PC-3 (cell line): ENCODE results near the gene ZDHHC24.

Source experiments
- EZH2 ChIP-seq: fragments of 300-600 bp; sonication (generic); IDR thresholded peaks from one replicate; pipeline ENCODE4 v1.6.1; 2017; ENCODE audit warnings: antibody characterized with exemption, mild to moderate bottlenecking, low read length; ENCODE audit not compliant: unreplicated experiment
- TF ChIP-seq, protein P1 (sequence below): fragments of 300-600 bp; sonication (generic); conservative IDR thresholded peaks from 2 replicates; pipeline ENCODE4 v1.5.1; 2017; ENCODE audit warnings: antibody characterized with exemption, low read depth, mild to moderate bottlenecking, low read length

DNA sequence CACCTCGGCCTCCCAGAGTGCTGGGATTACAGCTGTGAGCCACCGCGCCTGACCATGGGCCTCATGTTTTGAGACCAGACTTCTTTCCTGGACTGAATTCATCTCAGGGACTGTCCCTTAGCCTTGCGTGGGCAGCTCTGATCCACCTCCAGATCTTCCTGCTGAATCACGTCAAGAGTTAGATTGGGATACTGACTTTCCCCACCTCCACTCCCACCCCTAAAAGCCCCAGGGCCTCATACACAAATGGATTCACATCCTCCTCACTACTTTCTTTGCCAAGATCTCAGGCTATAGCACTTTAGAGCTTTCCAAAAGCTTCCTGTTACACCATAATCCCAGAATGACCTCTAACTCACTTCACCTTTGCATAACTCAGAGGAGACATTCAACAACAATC is 35.0 kb upstream of the ZDHHC24 start:
- TF ChIP-seq, protein P1, sequence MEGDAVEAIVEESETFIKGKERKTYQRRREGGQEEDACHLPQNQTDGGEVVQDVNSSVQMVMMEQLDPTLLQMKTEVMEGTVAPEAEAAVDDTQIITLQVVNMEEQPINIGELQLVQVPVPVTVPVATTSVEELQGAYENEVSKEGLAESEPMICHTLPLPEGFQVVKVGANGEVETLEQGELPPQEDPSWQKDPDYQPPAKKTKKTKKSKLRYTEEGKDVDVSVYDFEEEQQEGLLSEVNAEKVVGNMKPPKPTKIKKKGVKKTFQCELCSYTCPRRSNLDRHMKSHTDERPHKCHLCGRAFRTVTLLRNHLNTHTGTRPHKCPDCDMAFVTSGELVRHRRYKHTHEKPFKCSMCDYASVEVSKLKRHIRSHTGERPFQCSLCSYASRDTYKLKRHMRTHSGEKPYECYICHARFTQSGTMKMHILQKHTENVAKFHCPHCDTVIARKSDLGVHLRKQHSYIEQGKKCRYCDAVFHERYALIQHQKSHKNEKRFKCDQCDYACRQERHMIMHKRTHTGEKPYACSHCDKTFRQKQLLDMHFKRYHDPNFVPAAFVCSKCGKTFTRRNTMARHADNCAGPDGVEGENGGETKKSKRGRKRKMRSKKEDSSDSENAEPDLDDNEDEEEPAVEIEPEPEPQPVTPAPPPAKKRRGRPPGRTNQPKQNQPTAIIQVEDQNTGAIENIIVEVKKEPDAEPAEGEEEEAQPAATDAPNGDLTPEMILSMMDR, result no peak
- TF ChIP-seq EZH2, result no peak
